WTC11 (cell line): Measurements from ENCODE around the gene CLDN14. TPM values are rescaled to one million over a fixed set of nuclear protein-coding genes. Genes with fewer than 3 reads are reported as not detected.

Experiments used
- ATAC-seq: fragments of 200-7000 bp; cut with Tn5 transposase; 2 replicates; pipeline ENCODE4 v1.10.0; 2021; ENCODE audit warnings: mild to moderate bottlenecking, moderate library complexity
- CTCF ChIA-PET: fragments of 300-600 bp; sonication (Branson Sonifier 250); formaldehyde crosslinking; loops from one replicate; lab custom pipeline; 2021; ENCODE audit warnings: antibody characterized with exemption; lab: Charles Lee
- POLR2A ChIA-PET: fragments of 350-600 bp; sonication (Branson Sonifier 250); formaldehyde crosslinking; loops from one replicate; lab custom pipeline; 2021; ENCODE audit warnings: antibody characterized with exemption; lab: Charles Lee
- DNase-seq: peaks from one replicate; pipeline ENCODE4 v3.0.0; 2021; ENCODE audit warnings: low spot score
- H3K27ac Mint-ChIP-seq: 2 replicates; pipeline ENCODE4 v1.8.0; 2021; ENCODE audit warnings: mixed read lengths
- H3K27me3 Mint-ChIP-seq: 2 replicates; pipeline ENCODE4 v1.8.0; 2021; ENCODE audit warnings: low read depth, mild to moderate bottlenecking, moderate library complexity, mixed read lengths
- H3K36me3 Mint-ChIP-seq: 2 replicates; pipeline ENCODE4 v1.8.0; 2021; ENCODE audit warnings: mixed read lengths
- H3K4me1 Mint-ChIP-seq: 2 replicates; pipeline ENCODE4 v1.8.0; 2022; ENCODE audit warnings: mixed read lengths
- H3K4me3 Mint-ChIP-seq: 2 replicates; pipeline ENCODE4 v1.8.0; 2021; ENCODE audit warnings: mild to moderate bottlenecking, moderate library complexity, mixed read lengths
- H3K9me3 Mint-ChIP-seq: 2 replicates; pipeline ENCODE4 v1.8.0; 2021; ENCODE audit warnings: mixed read lengths
- ATF1 ChIP-seq: sonication (generic); formaldehyde crosslinking; IDR thresholded peaks from 2 replicates; pipeline ENCODE4 v1.8.1; 2023; ENCODE audit warnings: mild to moderate bottlenecking, moderate library complexity, missing genetic modification reagents
- KAT7 ChIP-seq: sonication (generic); formaldehyde crosslinking; IDR thresholded peaks from 2 replicates; pipeline ENCODE4 v1.8.1; 2023; ENCODE audit warnings: missing genetic modification reagents, mild to moderate bottlenecking, borderline replicate concordance
- MYBL2 ChIP-seq: sonication (generic); formaldehyde crosslinking; IDR thresholded peaks from 2 replicates; pipeline ENCODE4 v1.8.1; 2023; ENCODE audit warnings: mild to moderate bottlenecking, moderate library complexity, missing genetic modification reagents
- NFE2L1 ChIP-seq: sonication (generic); formaldehyde crosslinking; IDR thresholded peaks from 2 replicates; pipeline ENCODE4 v1.8.1; 2023; ENCODE audit warnings: missing genetic modification reagents
- NFYB ChIP-seq: sonication (generic); formaldehyde crosslinking; conservative IDR thresholded peaks from 2 replicates; pipeline ENCODE4 v1.8.0; 2022; ENCODE audit warnings: low read depth, missing genetic modification reagents
- NR2C2 ChIP-seq: sonication (generic); formaldehyde crosslinking; IDR thresholded peaks from 2 replicates; pipeline ENCODE4 v1.8.0; 2022; ENCODE audit warnings: mild to moderate bottlenecking, missing genetic modification reagents
- NR3C1 ChIP-seq: sonication (generic); formaldehyde crosslinking; conservative IDR thresholded peaks from 2 replicates; pipeline ENCODE4 v1.8.1; 2023; ENCODE audit warnings: low read depth, mild to moderate bottlenecking, missing genetic modification reagents
- RORB ChIP-seq: fragments of 250-450 bp; sonication (Bioruptor Pico); IDR thresholded peaks from 2 replicates; pipeline ENCODE4 v1.9.0; 2021; ENCODE audit warnings: mild to moderate bottlenecking
- SOX15 ChIP-seq: fragments of 250-450 bp; sonication (Bioruptor Pico); IDR thresholded peaks from 2 replicates; pipeline ENCODE4 v1.9.0; 2021; ENCODE audit warnings: mild to moderate bottlenecking
- TCF7 ChIP-seq: sonication (generic); formaldehyde crosslinking; IDR thresholded peaks from 2 replicates; pipeline ENCODE4 v1.8.0; 2022; ENCODE audit warnings: mild to moderate bottlenecking, low read depth, missing genetic modification reagents, moderate library complexity
- TEAD1 ChIP-seq: sonication (generic); formaldehyde crosslinking; IDR thresholded peaks from 2 replicates; pipeline ENCODE4 v1.8.0; 2022; ENCODE audit warnings: mild to moderate bottlenecking, missing genetic modification reagents
- TP53 ChIP-seq: sonication (generic); formaldehyde crosslinking; IDR thresholded peaks from 2 replicates; pipeline ENCODE4 v1.8.1; 2023; ENCODE audit warnings: mild to moderate bottlenecking, missing genetic modification reagents
- ZBTB21 ChIP-seq: sonication (generic); formaldehyde crosslinking; IDR thresholded peaks from 2 replicates; pipeline ENCODE4 v1.8.1; 2023; ENCODE audit warnings: mild to moderate bottlenecking, missing genetic modification reagents, borderline replicate concordance
- ZNF396 ChIP-seq: fragments of 250-450 bp; sonication (Bioruptor Pico); IDR thresholded peaks from 2 replicates; pipeline ENCODE4 v1.8.0; 2021; ENCODE audit warnings: mild to moderate bottlenecking, moderate library complexity, borderline replicate concordance
- total RNA-seq: library from RNA; stranded (reverse); gene quantifications from 3 replicates; pipeline ENCODE4 v1.2.3, GENCODE V29; 2021
- TF ChIP-seq, protein P1 (sequence below): sonication (generic); formaldehyde crosslinking; IDR thresholded peaks from 2 replicates; pipeline ENCODE4 v1.8.0; 2022; ENCODE audit warnings: mild to moderate bottlenecking, missing genetic modification reagents
- TF ChIP-seq, protein P2 (sequence below): sonication (generic); formaldehyde crosslinking; IDR thresholded peaks from 2 replicates; pipeline ENCODE4 v1.8.0; 2022; ENCODE audit warnings: missing genetic modification reagents
- TF ChIP-seq, protein P3 (sequence below): sonication (generic); formaldehyde crosslinking; IDR thresholded peaks from 2 replicates; pipeline ENCODE4 v1.8.1; 2023; ENCODE audit warnings: mild to moderate bottlenecking, missing genetic modification reagents, moderate library complexity
- TF ChIP-seq, protein P4 (sequence below): sonication (generic); formaldehyde crosslinking; IDR thresholded peaks from 2 replicates; pipeline ENCODE4 v1.8.0; 2022; ENCODE audit warnings: mild to moderate bottlenecking, missing genetic modification reagents
- TF ChIP-seq, protein P5 (sequence below): sonication (generic); formaldehyde crosslinking; IDR thresholded peaks from 2 replicates; pipeline ENCODE4 v1.8.1; 2023; ENCODE audit warnings: mild to moderate bottlenecking, moderate library complexity, missing genetic modification reagents
- TF ChIP-seq, protein P6 (sequence below): sonication (generic); formaldehyde crosslinking; IDR thresholded peaks from 2 replicates; pipeline ENCODE4 v1.8.1; 2023; ENCODE audit warnings: mild to moderate bottlenecking, missing genetic modification reagents
- TF ChIP-seq, protein P7 (sequence below): fragments of 250-450 bp; sonication (Bioruptor Pico); IDR thresholded peaks from 2 replicates; pipeline ENCODE4 v2.1.2; 2022; ENCODE audit warnings: mild to moderate bottlenecking, moderate library complexity
- TF ChIP-seq, protein P8 (sequence below): sonication (generic); formaldehyde crosslinking; IDR thresholded peaks from 2 replicates; pipeline ENCODE4 v1.8.0; 2022; ENCODE audit warnings: mild to moderate bottlenecking, missing genetic modification reagents

CLDN14 gene
- total RNA-seq, 1 experiment from 2014 or later, result not detected

DNA sequence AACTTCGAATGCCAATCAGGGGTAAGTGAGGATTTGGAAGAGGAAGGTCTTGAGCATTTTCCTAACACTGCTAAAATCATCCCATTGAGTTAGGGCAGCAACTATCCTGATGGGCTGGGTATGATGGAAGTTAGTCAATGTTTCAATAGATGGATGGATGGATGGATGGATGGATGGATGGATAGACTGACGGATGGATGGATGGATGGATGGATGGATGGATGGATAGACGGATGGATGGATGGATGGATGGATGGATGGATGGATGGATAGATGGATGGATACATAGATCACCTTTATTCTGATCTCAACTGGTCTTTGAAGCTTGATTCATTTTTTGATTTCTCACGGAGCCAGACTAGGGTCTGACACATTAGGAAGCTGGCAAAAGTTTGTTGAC lies 2.3 kb upstream of the CLDN14 start:
- no peak for DNase-seq
- CTCF ChIA-PET, result no interaction called here
- POLR2A ChIA-PET, result no interaction called here
- no peak for ATAC-seq
- H3K36me3 Mint-ChIP-seq, result no peaks in the 10 kb centered on the region
- H3K27ac Mint-ChIP-seq, result no peak overlapping the region
- no peaks in the 10 kb centered on the region for H3K9me3 Mint-ChIP-seq
- H3K27me3 Mint-ChIP-seq, result no peaks in the 10 kb centered on the region
- H3K4me3 Mint-ChIP-seq, result no peak overlapping the region
- peaks cover 2% of the 10 kb centered on the region; the same call in 1 of the 2 replicates for H3K4me1 Mint-ChIP-seq
- TF ChIP-seq ZNF396 (CRISPR knock-in tag) (no peak), TP53 (CRISPR knock-in tag) (no peak), NFE2L1 (CRISPR knock-in tag) (no peak), NR2C2 (CRISPR knock-in tag) (no peak), MYBL2 (no peak), TCF7 (CRISPR knock-in tag) (no peak), SOX15 (no peak), TEAD1 (no peak), ZBTB21 (CRISPR knock-in tag) (no peak), NR3C1 (CRISPR knock-in tag) (no peak), RORB (CRISPR knock-in tag) (no peak)
- TF ChIP-seq, protein P1, sequence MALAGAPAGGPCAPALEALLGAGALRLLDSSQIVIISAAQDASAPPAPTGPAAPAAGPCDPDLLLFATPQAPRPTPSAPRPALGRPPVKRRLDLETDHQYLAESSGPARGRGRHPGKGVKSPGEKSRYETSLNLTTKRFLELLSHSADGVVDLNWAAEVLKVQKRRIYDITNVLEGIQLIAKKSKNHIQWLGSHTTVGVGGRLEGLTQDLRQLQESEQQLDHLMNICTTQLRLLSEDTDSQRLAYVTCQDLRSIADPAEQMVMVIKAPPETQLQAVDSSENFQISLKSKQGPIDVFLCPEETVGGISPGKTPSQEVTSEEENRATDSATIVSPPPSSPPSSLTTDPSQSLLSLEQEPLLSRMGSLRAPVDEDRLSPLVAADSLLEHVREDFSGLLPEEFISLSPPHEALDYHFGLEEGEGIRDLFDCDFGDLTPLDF (CRISPR knock-in tag), result no peak
- TF ChIP-seq, protein P2, sequence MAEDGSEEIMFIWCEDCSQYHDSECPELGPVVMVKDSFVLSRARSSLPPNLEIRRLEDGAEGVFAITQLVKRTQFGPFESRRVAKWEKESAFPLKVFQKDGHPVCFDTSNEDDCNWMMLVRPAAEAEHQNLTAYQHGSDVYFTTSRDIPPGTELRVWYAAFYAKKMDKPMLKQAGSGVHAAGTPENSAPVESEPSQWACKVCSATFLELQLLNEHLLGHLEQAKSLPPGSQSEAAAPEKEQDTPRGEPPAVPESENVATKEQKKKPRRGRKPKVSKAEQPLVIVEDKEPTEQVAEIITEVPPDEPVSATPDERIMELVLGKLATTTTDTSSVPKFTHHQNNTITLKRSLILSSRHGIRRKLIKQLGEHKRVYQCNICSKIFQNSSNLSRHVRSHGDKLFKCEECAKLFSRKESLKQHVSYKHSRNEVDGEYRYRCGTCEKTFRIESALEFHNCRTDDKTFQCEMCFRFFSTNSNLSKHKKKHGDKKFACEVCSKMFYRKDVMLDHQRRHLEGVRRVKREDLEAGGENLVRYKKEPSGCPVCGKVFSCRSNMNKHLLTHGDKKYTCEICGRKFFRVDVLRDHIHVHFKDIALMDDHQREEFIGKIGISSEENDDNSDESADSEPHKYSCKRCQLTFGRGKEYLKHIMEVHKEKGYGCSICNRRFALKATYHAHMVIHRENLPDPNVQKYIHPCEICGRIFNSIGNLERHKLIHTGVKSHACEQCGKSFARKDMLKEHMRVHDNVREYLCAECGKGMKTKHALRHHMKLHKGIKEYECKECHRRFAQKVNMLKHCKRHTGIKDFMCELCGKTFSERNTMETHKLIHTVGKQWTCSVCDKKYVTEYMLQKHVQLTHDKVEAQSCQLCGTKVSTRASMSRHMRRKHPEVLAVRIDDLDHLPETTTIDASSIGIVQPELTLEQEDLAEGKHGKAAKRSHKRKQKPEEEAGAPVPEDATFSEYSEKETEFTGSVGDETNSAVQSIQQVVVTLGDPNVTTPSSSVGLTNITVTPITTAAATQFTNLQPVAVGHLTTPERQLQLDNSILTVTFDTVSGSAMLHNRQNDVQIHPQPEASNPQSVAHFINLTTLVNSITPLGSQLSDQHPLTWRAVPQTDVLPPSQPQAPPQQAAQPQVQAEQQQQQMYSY (CRISPR knock-in tag), result no peak
- TF ChIP-seq, protein P3, sequence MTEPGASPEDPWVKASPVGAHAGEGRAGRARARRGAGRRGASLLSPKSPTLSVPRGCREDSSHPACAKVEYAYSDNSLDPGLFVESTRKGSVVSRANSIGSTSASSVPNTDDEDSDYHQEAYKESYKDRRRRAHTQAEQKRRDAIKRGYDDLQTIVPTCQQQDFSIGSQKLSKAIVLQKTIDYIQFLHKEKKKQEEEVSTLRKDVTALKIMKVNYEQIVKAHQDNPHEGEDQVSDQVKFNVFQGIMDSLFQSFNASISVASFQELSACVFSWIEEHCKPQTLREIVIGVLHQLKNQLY (CRISPR knock-in tag), result no peak
- TF ChIP-seq, protein P4, sequence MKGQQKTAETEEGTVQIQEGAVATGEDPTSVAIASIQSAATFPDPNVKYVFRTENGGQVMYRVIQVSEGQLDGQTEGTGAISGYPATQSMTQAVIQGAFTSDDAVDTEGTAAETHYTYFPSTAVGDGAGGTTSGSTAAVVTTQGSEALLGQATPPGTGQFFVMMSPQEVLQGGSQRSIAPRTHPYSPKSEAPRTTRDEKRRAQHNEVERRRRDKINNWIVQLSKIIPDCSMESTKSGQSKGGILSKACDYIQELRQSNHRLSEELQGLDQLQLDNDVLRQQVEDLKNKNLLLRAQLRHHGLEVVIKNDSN (CRISPR knock-in tag), result no peak
- TF ChIP-seq, protein P5, sequence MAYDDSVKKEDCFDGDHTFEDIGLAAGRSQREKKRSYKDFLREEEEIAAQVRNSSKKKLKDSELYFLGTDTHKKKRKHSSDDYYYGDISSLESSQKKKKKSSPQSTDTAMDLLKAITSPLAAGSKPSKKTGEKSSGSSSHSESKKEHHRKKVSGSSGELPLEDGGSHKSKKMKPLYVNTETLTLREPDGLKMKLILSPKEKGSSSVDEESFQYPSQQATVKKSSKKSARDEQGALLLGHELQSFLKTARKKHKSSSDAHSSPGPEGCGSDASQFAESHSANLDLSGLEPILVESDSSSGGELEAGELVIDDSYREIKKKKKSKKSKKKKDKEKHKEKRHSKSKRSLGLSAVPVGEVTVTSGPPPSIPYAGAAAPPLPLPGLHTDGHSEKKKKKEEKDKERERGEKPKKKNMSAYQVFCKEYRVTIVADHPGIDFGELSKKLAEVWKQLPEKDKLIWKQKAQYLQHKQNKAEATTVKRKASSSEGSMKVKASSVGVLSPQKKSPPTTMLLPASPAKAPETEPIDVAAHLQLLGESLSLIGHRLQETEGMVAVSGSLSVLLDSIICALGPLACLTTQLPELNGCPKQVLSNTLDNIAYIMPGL, result no peak
- TF ChIP-seq, protein P6, sequence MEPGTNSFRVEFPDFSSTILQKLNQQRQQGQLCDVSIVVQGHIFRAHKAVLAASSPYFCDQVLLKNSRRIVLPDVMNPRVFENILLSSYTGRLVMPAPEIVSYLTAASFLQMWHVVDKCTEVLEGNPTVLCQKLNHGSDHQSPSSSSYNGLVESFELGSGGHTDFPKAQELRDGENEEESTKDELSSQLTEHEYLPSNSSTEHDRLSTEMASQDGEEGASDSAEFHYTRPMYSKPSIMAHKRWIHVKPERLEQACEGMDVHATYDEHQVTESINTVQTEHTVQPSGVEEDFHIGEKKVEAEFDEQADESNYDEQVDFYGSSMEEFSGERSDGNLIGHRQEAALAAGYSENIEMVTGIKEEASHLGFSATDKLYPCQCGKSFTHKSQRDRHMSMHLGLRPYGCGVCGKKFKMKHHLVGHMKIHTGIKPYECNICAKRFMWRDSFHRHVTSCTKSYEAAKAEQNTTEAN, result no peak

DNA sequence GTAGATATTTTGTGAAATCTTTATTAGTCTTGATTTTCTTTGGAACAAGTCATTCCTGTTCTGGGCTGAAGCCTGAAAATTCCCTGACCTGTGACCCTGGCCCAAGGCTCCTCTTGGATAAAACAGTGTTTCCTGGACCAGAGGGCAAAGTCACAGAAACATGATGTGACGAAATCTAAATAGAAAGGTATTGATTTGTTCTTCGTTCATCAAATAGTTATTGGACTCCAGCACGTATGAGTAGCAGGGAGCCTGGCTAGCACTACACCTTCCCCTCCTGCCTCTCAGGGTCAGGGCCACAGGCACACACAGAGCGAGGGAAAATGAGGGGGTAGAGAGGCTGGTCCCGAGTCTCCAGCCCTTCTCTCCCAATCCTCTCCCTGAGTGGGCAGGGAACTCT lies 1.7 kb upstream of the CLDN14 start:
- CTCF ChIA-PET, result no interaction called here
- no peak overlapping the region for H3K4me3 Mint-ChIP-seq
- H3K4me1 Mint-ChIP-seq, result peaks cover 2% of the 10 kb centered on the region; the same call in 1 of the 2 replicates
- H3K36me3 Mint-ChIP-seq, result no peaks in the 10 kb centered on the region
- DNase-seq (no peak), ATAC-seq (no peak)
- TF ChIP-seq, protein P7, sequence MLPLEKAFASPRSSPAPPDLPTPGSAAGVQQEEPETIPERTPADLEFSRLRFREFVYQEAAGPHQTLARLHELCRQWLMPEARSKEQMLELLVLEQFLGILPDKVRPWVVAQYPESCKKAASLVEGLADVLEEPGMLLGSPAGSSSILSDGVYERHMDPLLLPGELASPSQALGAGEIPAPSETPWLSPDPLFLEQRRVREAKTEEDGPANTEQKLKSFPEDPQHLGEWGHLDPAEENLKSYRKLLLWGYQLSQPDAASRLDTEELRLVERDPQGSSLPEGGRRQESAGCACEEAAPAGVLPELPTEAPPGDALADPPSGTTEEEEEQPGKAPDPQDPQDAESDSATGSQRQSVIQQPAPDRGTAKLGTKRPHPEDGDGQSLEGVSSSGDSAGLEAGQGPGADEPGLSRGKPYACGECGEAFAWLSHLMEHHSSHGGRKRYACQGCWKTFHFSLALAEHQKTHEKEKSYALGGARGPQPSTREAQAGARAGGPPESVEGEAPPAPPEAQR (CRISPR knock-in tag), result no peak
- TF ChIP-seq ATF1 (CRISPR knock-in tag), result no peak
- TF ChIP-seq NFYB (CRISPR knock-in tag), result no peak
- TF ChIP-seq, protein P8, sequence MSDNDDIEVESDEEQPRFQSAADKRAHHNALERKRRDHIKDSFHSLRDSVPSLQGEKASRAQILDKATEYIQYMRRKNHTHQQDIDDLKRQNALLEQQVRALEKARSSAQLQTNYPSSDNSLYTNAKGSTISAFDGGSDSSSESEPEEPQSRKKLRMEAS (CRISPR knock-in tag), result no peak
- TF ChIP-seq KAT7 (CRISPR knock-in tag), result no peak
- TF ChIP-seq TP53 (CRISPR knock-in tag), result no peak
- H3K27ac Mint-ChIP-seq, result no peak overlapping the region
- H3K27me3 Mint-ChIP-seq, result no peaks in the 10 kb centered on the region
- no peaks in the 10 kb centered on the region for H3K9me3 Mint-ChIP-seq
- POLR2A ChIA-PET, result no interaction called here
